H7 (cell line): Measurements from ENCODE around the gene PDK1. TPM values are rescaled to one million over a fixed set of nuclear protein-coding genes. Genes with fewer than 3 reads are reported as not detected.

ENCODE experiments used
- total RNA-seq: library from RNA; depleted of rRNA; stranded (reverse); fragments of >200 nt; shearing (Covaris generic); gene quantifications from 2 replicates; pipeline ENCODE4 v1.2.3, GENCODE V29; 2014; rRNA removed

The PDK1 gene
- total RNA-seq, 1 experiment from 2014 or later, result 154 TPM

Other genes starting within 250 kb of the PDK1 start
- 57.3 and 90.7 TPM in 2 replicates for gene ITGA6, start 128.5 kb upstream of the PDK1 start, total RNA-seq
- gene RAPGEF4, start 179.8 kb downstream of the PDK1 start, total RNA-seq, result 0.69 and 0.78 TPM in 2 replicates